RWPE1 (cell line): ENCODE measurements around the gene KCNQ1.

Experiments
- CTCF ChIA-PET: fragments of 350-600 bp; sonication (Branson Sonifier 250); formaldehyde crosslinking; extraction: SDS; loops from one replicate; lab custom pipeline; 2021; lab: Yijun Ruan, JAX
- POLR2A ChIA-PET: fragments of 400-600 bp; formaldehyde crosslinking; extraction: SDS; loops from one replicate; lab custom pipeline; 2020; ENCODE audit warnings: antibody characterized with exemption; ENCODE audit not compliant: low non-redundant PET; lab: Yijun Ruan, JAX
- DNase-seq: peaks from one replicate; pipeline ENCODE4 v3.0.0; 2012; ENCODE audit warnings: low spot score
- H3K27ac ChIP-seq: fragments of 450-650 bp; 2 replicates; pipeline ENCODE4 v1.5.1; 2017
- TF ChIP-seq, protein P1 (sequence below): fragments of 450-650 bp; conservative IDR thresholded peaks from 2 replicates; pipeline ENCODE4 v1.5.1; 2017; ENCODE audit warnings: low read depth, mild to moderate bottlenecking

Gene KCNQ1

DNA sequence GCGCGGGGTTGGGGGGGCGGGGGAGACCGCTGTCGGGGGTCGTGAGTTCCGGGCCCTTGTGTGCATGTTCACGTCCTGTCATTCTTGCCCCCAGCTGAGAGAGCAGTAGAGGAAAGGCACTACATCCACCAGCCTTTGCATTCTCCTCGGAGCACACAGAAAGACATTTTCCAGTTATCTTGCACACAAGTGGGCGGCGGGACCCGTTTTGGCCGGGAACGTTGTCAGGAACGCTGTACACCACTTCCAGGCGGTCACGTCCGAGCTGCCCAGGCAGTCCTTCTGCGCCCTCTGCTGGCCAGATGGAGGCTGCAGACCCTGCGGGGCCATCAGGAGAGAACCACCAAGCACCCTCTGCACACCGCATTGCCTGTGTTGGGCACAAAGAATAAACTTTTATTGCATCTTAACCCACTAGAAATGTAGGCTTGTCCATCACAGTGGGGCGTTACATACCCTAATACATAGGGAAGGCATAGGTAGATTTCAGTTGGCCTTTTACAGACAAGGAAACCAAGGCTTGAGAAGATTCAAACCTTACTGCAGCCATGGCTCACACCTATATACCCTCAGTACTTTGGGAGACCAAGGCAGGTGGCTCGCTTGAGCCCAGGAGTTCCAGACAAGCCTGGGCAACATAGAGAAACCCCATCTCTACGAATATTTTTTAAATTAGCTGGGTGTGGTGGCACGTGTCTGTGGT, 443.6 kb downstream of the KCNQ1 start:
- TF ChIP-seq, protein P1, sequence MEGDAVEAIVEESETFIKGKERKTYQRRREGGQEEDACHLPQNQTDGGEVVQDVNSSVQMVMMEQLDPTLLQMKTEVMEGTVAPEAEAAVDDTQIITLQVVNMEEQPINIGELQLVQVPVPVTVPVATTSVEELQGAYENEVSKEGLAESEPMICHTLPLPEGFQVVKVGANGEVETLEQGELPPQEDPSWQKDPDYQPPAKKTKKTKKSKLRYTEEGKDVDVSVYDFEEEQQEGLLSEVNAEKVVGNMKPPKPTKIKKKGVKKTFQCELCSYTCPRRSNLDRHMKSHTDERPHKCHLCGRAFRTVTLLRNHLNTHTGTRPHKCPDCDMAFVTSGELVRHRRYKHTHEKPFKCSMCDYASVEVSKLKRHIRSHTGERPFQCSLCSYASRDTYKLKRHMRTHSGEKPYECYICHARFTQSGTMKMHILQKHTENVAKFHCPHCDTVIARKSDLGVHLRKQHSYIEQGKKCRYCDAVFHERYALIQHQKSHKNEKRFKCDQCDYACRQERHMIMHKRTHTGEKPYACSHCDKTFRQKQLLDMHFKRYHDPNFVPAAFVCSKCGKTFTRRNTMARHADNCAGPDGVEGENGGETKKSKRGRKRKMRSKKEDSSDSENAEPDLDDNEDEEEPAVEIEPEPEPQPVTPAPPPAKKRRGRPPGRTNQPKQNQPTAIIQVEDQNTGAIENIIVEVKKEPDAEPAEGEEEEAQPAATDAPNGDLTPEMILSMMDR: peak; percentile 97
- peak overlapping the region; percentile 94 for H3K27ac ChIP-seq
- DNase-seq: peak; percentile 82
- ChIA-PET CTCF (interaction anchor here (0.6 to 12.4 kb wide), 14 partner anchors 10 to 463 kb away, joined by 3 to 324 read pairs (median 5); partner anchors contain the start of gene PHLDA2), POLR2A (interaction anchor here (0.9 kb wide), 1 partner anchor 355 kb away, joined by 3 read pairs; no protein-coding TSS in a partner anchor)

DNA sequence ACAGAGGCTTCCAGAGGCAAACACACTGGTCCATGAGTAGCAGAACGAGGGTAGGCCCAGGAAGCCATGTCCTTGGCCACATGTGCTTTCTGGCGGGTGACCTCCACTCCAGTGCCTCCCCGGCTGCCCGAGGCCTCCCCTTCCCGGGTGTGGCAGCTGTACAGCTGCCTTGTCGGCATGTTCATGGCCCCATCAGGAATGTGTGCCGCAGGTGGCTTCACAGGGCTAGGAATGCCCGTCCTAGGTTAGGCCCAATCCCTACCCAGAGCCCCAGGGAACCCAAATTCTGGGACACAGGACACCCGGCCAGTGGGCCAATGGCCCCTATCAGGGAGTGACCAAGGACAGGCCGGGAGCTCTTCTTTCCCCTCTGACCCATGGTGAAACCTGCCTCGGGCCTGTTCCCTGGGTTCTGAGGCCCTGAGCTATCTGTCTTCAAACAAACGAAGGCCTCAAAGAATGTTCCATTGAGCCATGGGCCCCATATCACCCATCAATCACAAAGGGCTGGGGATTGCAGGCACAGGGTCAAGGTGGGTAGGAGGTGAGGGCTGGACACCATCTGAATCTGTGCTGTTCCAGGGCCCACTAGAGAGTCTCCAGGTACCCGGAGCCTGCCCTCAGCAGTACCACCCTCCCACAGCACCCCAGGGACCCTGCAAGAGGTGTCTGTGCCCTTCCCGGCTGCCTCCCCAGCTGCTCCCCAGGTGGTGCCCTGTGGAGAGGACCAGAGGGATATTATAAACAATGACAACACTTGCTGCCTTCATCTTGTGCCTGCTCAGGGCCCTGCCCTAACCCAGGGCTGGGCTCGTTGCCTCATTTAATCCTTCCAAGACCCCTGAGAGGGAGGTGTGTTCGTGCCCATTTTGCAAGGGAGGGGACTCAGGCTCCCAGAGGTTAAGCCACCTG, 444.8 kb downstream of the KCNQ1 start:
- POLR2A ChIA-PET: interaction anchor here (0.6 kb wide), 1 partner anchor 31 kb away, joined by 4 read pairs; no protein-coding TSS in a partner anchor
- TF ChIP-seq, protein P1: no peak
- DNase-seq: no peak
- peak overlapping the region; percentile 94 for H3K27ac ChIP-seq
- CTCF ChIA-PET: interaction anchor here (0.6 to 12.4 kb wide), 6 partner anchors 26 to 362 kb away, joined by 3 to 324 read pairs (median 6); partner anchors contain the start of gene PHLDA2

DNA sequence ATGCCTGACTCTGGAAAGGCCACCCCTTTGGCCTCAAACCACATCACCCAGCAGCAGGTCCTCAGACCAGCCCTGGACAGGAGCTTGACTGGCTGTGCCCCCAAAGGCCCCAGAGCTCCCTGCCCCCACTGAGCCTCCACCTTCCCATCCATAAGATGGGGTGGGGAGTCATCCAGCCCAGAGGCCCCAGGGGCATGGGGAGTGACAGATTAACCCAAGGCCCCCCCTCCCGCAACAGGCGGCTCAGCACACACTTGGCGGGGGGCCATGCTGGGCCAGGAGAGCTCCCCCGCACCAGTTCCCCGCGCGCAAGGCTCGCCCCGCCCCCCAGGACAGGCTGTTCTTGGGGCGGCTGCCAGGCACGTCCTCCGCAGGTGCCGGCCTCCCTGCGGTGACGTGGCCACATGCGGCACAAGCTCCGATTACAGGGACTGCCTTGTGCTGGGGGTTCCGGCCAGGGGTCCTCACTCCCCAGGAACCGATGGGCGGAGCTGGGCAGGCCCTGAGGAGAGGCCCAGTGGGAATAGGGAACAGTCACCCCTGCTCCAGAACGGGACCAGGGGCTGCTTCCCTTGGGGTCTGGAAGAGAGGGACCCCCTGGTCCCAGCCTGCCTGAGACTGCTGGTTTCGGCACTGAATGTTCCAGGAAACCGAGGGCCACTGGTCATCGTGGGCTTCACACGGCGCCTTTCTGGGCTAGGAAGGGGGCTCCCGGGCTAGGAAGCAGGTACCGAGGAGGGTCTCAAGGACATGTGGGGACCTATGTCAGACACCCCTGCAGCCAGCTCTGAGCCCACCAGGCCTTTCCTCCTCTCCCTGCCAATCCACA, 445.9 kb downstream of the KCNQ1 start:
- no peak for DNase-seq
- H3K27ac ChIP-seq: peak overlapping the region; percentile 94
- POLR2A ChIA-PET: interaction anchor here (0.6 to 2.9 kb wide), 2 partner anchors 30 to 39 kb away, joined by 4 to 18 read pairs; partner anchors contain the start of gene PHLDA2
- CTCF ChIA-PET: interaction anchor here (0.6 to 12.4 kb wide), 9 partner anchors 21 to 494 kb away, joined by 3 to 324 read pairs (median 4); partner anchors contain the start of gene PHLDA2
- TF ChIP-seq, protein P1: no peak

DNA sequence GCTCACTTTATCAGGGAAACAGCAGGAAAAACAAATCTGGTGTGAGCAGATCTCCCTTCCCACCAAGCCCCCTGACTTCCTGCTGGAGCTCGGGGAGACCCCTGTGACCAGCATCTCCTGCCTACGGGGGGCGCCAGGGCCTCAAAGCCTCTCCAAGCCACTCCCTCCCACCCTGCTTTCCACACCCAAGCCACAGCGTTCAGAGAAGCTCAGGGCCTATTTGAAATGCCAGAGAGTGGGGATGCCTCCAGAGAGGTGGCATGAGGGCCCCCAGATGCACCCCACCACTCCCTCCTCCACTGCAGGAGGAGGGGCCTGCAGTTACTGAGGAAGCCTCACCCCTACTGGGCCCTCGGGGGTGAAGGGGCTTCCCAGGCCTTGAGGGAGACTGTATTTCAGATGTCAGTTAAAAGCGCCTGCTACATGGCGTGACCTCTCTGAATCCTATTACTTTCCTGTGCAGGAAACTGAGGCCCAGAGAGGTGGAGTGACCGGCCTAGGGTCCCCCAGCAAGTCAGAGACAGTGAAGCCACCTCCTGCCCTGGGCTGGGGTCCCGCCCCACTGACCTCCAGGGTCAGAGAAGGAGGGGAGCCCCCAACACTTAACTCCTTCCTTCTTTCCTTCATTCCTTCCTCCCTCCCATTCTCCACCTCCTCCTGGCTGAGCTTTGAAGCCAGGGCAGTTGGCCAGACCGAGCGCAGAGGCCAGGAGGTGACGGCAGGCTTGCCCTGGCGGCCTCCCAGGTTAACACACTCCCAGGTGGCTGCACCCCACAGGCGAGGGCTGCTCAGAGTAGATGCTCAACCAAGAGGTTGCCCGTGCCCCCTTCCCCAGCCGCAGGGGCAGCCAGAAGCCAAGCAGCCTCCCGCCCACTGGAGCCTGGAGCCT, 446.8 kb downstream of the KCNQ1 start:
- ChIA-PET CTCF (interaction anchor here (0.6 to 12.4 kb wide), 19 partner anchors 10 to 899 kb away, joined by 3 to 324 read pairs (median 4); partner anchors contain the start of gene PHLDA2), POLR2A (interaction anchor here (0.5 to 2.9 kb wide), 3 partner anchors 38 to 43 kb away, joined by 3 to 18 read pairs (median 3); partner anchors contain the start of gene PHLDA2)
- TF ChIP-seq, protein P1: no peak
- peak overlapping the region; percentile 94 for H3K27ac ChIP-seq
- no peak for DNase-seq
